Skin of body (tissue), 2 donors: ENCODE data around the gene GALNTL6. TPM values are rescaled to one million over a fixed set of nuclear protein-coding genes. Genes with fewer than 3 reads are reported as not detected.

Experiments
- DNase-seq: peaks from one replicate; lab custom pipeline; 2025; lab: John Stamatoyannopoulos, UW
- total RNA-seq: library from RNA; depleted of rRNA; stranded (reverse); fragments of >200 nt; gene quantifications from one replicate; pipeline ENCODE4 v1.2.3, GENCODE V29; 2014

GALNTL6 gene
- total RNA-seq, 1 donor from 2014 or later = 0.99 TPM

- DNase-seq = no peak
Observed at GRCh38 chr4:172109466-172109865, 296.3 kb downstream of the GALNTL6 start.

DNA sequence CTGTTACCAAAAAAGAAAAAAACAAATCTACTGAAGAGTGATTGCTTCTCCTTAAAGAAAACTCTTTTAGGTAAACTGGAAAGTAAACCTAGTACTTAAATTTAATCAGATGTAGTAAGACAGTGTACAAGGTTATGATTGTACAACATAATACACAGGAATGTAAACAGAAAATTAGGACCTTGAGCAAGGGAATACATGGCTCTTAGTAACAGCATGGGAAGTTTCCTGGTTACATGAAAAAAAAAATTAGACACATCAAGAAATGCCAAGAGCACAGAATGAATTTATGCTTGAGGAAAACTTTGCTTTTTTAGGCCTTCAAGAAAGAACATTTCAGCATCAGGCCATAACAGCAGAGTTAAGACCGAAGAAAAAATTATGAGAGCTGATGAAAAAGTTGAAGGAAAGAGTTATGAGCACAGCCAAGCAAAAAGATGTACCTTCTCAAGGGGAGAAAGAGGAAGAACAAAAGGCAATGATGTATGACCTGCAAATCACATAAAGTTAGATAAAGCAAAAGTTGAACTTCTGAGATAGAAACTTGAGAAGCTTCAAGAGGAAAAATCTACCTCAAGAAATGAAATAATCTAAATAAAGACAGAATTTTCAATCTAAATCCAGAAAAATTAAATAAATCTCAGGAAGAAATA, 311.6 kb downstream of the GALNTL6 start:
- DNase-seq = no peak

DNA sequence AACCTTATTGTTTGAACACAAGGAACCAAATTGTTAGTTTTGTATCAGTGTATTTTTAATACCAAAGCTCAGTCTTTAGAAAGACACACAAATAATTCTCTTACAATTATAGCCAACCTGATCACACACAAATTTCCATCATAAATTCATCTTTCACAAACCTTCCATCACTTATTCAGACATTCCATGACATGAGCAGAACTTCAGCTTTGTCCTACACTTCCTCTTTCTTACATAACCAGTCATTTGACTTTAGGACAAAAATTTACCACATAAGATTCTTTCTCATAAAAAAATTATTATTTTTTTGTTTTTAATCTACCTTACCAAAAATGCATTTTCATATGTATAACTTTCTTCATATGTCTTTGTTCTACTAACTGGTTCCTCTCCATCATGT, 312.2 kb downstream of the GALNTL6 start:
- no peak for DNase-seq

DNA sequence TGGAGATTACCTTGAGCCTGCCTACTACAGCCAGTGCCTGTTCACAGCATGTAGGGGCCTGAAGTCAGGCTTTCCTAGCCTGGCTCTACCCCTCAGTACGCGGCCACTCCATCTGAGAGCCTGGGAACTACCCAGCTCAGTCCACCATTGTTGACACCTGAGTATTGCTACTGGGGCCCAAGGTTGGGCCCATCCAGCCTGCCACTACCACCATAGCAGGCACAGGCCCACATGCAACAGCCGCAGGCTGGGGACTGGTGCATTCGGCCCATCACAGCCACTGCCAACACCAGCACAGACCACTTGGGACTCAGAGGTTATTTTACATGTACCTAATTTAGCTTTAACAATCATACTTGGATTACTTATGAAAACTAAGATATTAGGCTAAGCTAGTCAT, 314.0 kb downstream of the GALNTL6 start:
- no peak for DNase-seq

- no peak for DNase-seq
Observed at GRCh38 chr4:172129593-172129992, 316.4 kb downstream of the GALNTL6 start.

GRCh38 chr4:172134521-172134920, 321.3 kb downstream of the GALNTL6 start:
- no peak for DNase-seq

DNA sequence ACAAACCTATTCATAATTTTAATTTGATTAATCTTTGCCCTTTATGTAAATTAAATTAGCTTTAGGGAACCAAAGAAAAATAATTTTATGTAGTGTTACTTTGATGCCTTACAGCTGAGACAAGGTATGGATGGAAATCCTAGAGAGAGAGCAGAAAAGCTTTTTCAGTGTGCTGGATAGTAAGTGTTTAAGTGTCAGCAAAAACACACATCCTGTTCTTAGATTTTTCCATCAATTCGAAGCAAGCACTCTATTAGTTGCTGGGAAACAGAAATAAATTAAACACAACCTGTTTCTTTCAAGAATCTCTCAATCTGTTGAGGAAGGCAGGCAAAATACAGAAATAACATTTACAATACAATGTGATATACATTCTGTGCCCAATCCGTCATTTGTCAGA, 327.8 kb downstream of the GALNTL6 start:
- DNase-seq = no peak

GRCh38 chr4:172142281-172142741, 329.1 kb downstream of the GALNTL6 start:
- no peak for DNase-seq

- no peak for DNase-seq
Observed at GRCh38 chr4:172143605-172144314, 330.6 kb downstream of the GALNTL6 start.

DNA sequence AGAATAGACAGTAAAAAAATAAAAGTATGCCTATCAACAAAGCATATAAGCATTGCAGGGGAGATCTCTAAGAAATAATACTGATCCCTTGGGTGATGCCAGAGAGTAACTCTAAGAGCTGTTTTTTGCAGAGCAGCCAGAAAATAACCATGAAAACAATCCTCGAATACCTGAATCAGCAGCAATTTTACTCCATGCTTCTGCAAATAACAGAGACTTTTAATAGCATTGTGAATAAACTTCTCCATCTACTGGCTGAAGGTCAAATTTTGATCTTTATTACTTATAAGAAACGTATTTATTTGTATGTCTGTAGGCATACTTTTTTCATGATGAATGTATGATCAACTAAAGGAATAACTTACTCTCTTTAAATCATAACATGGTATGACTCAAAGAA, 334.5 kb downstream of the GALNTL6 start:
- no peak for DNase-seq

- no peak for DNase-seq
Observed at GRCh38 chr4:172149329-172149728, 336.1 kb downstream of the GALNTL6 start.

- no peak for DNase-seq
Observed at GRCh38 chr4:172152284-172152683, 339.1 kb downstream of the GALNTL6 start.

DNA sequence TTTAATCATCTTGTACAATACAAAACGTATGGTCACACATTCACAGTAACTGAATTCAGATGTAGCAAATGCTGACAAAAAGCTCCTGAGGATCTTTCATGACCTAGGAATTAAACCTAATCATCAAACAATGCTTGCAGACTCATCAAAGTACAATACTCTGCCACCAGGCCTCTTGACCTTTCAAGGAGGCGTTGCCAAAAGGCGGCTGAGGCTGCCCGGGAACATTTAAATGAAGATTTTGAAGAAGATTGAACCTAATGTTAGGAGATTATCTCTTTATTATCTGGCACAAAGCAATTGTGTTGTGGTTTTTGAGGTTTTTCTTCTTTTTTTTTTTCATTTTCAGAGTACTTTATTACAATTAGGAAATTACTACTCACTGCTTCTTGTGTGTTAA, 340.5 kb downstream of the GALNTL6 start:
- no peak for DNase-seq

DNA sequence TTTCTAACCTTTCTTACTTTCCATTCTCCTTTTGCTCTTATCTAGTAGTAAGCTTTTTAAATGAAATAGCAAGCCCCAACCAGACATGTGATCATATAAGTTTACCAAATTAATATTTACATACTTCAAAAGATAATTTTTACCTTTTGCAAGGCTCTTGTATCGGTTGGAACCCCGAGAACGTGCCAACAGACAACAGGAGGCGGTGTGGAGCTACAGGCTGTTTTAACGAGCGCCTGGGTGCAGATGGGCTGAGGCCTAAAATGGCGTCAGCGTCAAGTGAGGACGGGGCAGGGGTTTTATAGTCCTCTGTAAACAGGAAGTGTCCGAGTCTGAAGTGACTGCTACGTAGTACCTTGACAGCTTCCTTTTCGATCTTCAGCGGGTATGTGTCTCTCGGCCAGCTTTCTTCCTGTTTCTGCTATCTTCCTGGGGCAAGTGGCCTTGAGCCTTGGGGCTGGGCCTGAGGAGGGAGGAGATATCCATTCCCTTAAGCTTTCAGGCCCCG, 342.7 kb downstream of the GALNTL6 start:
- no peak for DNase-seq

GRCh38 chr4:172157946-172158345, 344.7 kb downstream of the GALNTL6 start:
- DNase-seq = no peak

DNA sequence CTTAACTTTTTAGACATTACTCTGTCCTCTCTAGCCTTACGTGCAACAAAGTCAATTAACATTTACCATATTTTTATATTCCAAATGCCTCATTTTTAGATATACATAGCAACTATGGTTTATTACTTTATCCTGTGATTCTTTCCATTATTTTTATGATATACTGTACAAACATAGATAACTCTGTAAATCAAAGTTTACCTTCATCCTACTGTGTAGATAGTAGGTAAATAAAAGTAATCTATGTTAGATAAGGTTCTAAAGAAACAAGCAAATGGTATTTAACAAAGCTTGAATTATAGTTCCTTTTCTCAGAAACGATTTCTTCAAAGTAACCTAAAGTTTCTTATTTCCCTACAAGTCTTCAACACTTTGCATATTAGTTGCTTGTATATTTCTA, 350.0 kb downstream of the GALNTL6 start:
- no peak for DNase-seq

- no peak for DNase-seq
Observed at GRCh38 chr4:172168888-172169287, 355.7 kb downstream of the GALNTL6 start.

DNA sequence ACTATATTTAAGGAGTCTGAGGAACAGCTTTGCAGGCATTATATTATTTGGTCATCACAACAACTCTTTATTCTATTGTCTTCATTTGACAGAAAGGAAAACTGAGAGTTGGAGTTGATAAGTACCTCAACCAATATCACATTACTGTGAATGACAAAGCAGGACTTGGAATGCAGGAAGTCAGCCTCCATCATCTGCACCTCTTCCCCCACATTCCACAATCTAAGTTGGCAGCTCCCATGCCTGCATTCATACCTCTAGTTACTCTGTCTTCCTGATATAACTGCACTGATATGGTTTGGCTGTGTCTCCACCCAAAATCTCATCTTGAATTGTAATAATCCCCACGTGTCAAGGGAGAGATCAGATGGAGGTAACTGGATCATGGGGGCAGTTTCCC, 356.7 kb downstream of the GALNTL6 start:
- no peak for DNase-seq

GRCh38 chr4:172173206-172173605, 360.0 kb downstream of the GALNTL6 start:
- no peak for DNase-seq

DNA sequence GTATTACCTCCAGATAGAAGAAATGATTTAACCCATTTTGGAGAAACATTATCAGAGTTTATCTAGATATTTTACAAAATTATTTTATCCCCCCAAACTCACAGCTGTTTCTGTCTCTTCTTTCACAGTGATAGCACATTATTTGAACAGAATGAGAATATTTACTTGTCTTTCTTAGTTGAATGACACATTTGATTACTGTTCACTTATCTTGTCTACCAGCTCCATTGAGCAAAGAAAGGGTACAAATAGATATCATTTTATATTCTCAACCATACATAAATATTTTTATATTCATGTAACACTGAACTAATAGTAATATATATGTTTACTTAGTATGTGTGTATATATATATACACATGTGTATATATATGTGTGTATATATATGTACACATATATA, 364.2 kb downstream of the GALNTL6 start:
- DNase-seq = no peak

DNA sequence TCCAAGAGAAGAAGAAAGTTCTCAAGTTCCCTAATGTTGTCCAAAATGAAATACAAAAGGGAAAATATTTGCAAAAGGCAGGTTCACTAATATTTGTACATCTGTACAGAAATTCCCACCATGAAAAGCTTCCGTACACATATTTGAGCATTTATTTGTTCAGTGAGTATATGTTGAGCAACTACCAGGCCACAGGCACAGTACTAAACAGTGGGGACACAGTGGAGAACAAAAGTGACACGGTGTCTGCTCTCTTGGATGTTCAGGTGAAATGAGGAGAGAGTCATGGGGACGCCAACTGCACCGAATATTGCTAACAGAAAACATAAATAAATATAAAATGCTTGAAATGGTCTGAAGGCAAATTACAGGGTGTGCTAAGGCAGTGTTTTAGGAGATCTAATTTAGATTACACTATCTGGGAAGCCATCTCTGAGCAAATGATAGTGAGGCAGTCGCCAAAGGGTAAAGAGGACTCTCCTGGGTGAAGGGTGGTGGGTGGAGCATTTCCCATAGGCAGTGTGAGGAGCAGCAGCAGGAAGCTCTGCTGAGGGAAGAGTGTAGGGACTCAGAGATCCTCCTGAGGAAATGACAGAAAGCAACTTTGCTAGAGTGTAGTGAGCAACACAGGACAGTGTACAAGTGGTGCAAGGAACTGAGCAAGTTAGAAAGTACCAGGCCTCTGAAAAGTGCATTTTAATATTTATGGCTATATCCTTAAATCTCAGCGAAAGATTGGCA, 375.2 kb downstream of the GALNTL6 start:
- DNase-seq = no peak

DNA sequence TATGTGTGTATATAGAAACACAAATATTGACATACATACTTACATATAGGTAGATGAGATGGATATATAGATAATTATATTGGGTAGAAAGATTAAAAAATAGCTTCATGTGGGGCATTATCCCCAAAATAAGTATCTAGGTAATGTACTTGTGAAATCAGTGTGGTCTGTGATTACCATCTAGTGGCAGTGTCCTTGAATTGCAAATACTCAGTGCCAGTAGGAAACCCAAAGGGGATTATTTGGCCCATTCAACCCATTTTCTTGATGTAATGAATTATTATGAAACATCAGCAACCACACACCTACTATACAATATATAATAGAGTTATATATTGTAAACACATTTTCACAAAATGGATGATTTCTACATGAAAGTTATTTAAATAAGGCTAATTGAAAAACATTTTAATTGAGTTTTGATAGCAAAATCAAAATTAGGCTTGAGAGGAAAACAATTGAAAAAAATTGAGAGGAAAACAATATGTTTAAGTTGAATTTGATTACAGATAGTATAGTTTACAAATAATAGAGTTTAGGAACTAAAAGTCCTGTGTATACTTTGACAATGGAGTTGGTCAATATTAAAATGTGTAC, 389.4 kb downstream of the GALNTL6 start:
- DNase-seq = no peak
